K562 (cell line): ENCODE data around the gene MACROH2A2.
"Not testable (repeated sequence)": the region's sequence is repeated elsewhere in the genome, so short reads cannot be mapped to it uniquely, and the experiment has no call there.

Experiments
- ARHGAP35 ChIP-seq: fragments of 450-650 bp; IDR thresholded peaks from 2 replicates; pipeline ENCODE4 v1.6.1; 2018; ENCODE audit not compliant: partially characterized antibody
- ELF4 ChIP-seq: fragments of 450-650 bp; formaldehyde crosslinking; IDR thresholded peaks from 2 replicates; pipeline ENCODE4 v1.4.0; 2022; ENCODE audit warnings: missing genetic modification characterization
- FOXJ2 ChIP-seq: fragments of 200-800 bp; sonication (Bioruptor generic); IDR thresholded peaks from 2 replicates; pipeline ENCODE4 v1.6.1; 2016; ENCODE audit warnings: missing genetic modification characterization, missing compliant biosample characterization
- GATA2 ChIP-seq: sonication (generic); formaldehyde crosslinking; IDR thresholded peaks from 2 replicates; pipeline ENCODE4 v1.4.0; 2020; ENCODE audit warnings: mild to moderate bottlenecking, missing genetic modification reagents
- KDM4B ChIP-seq, 2 experiments: fragments of 450-650 bp in 1 of 2; sonication (generic) in 1 of 2; IDR thresholded peaks; 2 replicates each; pipeline ENCODE4 v1.6.1; 2016 to 2017; ENCODE audit warnings: borderline replicate concordance in 2 of 2, antibody characterized with exemption in 1 of 2, low read depth in 1 of 2, mild to moderate bottlenecking in 1 of 2
- NR4A1 ChIP-seq, 2 experiments: fragments of 250-450 bp in 1 of 2; fragments of 450-650 bp in 1 of 2; sonication (Bioruptor Pico) in 1 of 2; IDR thresholded peaks; 2 replicates each; pipeline versions ENCODE4 v1.4.0 to v1.6.1; 2016 to 2020; ENCODE audit warnings: mild to moderate bottlenecking in 2 of 2, missing compliant biosample characterization in 1 of 2, missing genetic modification characterization in 1 of 2, moderate library complexity in 1 of 2
- SMC3 ChIP-seq: conservative IDR thresholded peaks from 2 replicates; pipeline ENCODE4 v1.6.1; 2011; ENCODE audit warnings: low read depth, low read length, improper control_type of control experiment; ENCODE audit not compliant: insufficient read depth
- TEAD2 ChIP-seq: fragments of 450-650 bp; IDR thresholded peaks from 2 replicates; pipeline ENCODE4 v1.6.1; 2016; ENCODE audit warnings: missing genetic modification characterization, control low read depth, missing compliant biosample characterization
- YY1 ChIP-seq, 3 experiments: IDR thresholded peaks; 2 replicates each; pipeline ENCODE4 v1.6.1; 2011; ENCODE audit warnings: low read length in 2 of 3, mild to moderate bottlenecking in 2 of 3, moderate library complexity in 2 of 3, borderline replicate concordance in 1 of 3, control low read depth in 1 of 3, low read depth in 1 of 3; ENCODE audit not compliant: insufficient read depth in 3 of 3, insufficient replicate concordance in 2 of 3, control insufficient read depth in 1 of 3, insufficient read length in 1 of 3; ENCODE audit errors: extremely low read depth in 1 of 3
- TF ChIP-seq, protein P1 (sequence below): sonication (generic); formaldehyde crosslinking; IDR thresholded peaks from 2 replicates; pipeline ENCODE4 v1.8.1; 2023; ENCODE audit warnings: missing genetic modification reagents, mild to moderate bottlenecking, borderline replicate concordance

GRCh38 chr10:70080789-70081188 lies 28.1 kb downstream of the MACROH2A2 start:
- TF ChIP-seq YY1 (IDR thresholded peaks at IDR 0.05; ENCODE audit: borderline replicate concordance in 1 of 3, control insufficient read depth in 1 of 3, extremely low read depth in 1 of 3, insufficient read depth in 3 of 3, insufficient read length in 1 of 3, insufficient replicate concordance in 2 of 3, low read depth in 1 of 3, low read length in 2 of 3); NR4A1 (CRISPR knock-in tag; IDR thresholded peaks at IDR 0.05); NR4A1 (tag; IDR thresholded peaks at IDR 0.05); TEAD2; SMC3; KDM4B (IDR thresholded peaks at IDR 0.05; ENCODE audit: borderline replicate concordance in 2 of 2, low read depth in 1 of 2); ELF4 (CRISPR knock-in tag); GATA2; ARHGAP35; FOXJ2: not testable (repeated sequence)
- TF ChIP-seq, protein P1, sequence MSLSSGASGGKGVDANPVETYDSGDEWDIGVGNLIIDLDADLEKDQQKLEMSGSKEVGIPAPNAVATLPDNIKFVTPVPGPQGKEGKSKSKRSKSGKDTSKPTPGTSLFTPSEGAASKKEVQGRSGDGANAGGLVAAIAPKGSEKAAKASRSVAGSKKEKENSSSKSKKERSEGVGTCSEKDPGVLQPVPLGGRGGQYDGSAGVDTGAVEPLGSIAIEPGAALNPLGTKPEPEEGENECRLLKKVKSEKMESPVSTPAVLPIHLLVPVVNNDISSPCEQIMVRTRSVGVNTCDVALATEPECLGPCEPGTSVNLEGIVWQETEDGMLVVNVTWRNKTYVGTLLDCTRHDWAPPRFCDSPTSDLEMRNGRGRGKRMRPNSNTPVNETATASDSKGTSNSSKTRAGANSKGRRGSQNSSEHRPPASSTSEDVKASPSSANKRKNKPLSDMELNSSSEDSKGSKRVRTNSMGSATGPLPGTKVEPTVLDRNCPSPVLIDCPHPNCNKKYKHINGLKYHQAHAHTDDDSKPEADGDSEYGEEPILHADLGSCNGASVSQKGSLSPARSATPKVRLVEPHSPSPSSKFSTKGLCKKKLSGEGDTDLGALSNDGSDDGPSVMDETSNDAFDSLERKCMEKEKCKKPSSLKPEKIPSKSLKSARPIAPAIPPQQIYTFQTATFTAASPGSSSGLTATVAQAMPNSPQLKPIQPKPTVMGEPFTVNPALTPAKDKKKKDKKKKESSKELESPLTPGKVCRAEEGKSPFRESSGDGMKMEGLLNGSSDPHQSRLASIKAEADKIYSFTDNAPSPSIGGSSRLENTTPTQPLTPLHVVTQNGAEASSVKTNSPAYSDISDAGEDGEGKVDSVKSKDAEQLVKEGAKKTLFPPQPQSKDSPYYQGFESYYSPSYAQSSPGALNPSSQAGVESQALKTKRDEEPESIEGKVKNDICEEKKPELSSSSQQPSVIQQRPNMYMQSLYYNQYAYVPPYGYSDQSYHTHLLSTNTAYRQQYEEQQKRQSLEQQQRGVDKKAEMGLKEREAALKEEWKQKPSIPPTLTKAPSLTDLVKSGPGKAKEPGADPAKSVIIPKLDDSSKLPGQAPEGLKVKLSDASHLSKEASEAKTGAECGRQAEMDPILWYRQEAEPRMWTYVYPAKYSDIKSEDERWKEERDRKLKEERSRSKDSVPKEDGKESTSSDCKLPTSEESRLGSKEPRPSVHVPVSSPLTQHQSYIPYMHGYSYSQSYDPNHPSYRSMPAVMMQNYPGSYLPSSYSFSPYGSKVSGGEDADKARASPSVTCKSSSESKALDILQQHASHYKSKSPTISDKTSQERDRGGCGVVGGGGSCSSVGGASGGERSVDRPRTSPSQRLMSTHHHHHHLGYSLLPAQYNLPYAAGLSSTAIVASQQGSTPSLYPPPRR (CRISPR knock-in tag) = not testable (repeated sequence)
